ENCODE measurements around the gene PSMB3.

The PSMB3 gene

DNA sequence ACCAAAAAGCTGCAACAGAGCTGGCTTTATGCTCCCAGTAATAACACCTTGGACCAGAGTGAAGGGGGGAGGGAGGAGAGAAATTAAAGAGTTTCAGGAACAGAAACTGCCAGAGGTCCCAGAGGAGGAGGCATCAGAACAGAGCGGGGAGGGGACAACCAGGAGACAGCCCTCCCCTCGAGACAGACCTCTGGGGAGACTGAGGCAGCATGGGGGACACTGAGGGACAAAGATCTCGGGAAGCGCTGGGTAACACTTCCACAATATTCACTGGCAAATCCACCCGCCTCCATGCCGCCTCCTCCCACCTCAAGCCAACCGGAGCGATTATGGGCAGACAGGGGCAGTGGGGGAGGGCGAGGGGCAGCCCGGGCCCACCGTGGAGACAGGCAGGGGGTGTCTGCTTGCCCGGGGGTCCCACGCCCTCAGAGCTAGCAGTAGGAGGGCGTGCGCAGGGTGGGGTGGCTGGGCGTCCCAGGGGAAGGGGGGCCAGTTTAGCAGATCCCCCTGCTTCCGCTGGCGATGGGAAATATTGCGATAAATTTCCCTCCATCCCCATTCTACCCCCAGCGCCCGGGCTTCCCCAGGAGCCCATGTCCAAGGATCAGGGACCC lies 5.6 kb upstream of the PSMB3 start:
- in situ Hi-C loops (cut with MboI; ENCODE audit: low pct_unique_long_range_greater_than_20kb, low sequenced_read_pairs, unreplicated experiment): no loop called here
- TF ChIP-seq, protein P1, sequence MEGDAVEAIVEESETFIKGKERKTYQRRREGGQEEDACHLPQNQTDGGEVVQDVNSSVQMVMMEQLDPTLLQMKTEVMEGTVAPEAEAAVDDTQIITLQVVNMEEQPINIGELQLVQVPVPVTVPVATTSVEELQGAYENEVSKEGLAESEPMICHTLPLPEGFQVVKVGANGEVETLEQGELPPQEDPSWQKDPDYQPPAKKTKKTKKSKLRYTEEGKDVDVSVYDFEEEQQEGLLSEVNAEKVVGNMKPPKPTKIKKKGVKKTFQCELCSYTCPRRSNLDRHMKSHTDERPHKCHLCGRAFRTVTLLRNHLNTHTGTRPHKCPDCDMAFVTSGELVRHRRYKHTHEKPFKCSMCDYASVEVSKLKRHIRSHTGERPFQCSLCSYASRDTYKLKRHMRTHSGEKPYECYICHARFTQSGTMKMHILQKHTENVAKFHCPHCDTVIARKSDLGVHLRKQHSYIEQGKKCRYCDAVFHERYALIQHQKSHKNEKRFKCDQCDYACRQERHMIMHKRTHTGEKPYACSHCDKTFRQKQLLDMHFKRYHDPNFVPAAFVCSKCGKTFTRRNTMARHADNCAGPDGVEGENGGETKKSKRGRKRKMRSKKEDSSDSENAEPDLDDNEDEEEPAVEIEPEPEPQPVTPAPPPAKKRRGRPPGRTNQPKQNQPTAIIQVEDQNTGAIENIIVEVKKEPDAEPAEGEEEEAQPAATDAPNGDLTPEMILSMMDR (IDR thresholded peaks at IDR 0.05; ENCODE audit: extremely low read depth, insufficient read depth, missing control alignments): no peak
- no peak for DNase-seq (ENCODE audit: low spot score)

DNA sequence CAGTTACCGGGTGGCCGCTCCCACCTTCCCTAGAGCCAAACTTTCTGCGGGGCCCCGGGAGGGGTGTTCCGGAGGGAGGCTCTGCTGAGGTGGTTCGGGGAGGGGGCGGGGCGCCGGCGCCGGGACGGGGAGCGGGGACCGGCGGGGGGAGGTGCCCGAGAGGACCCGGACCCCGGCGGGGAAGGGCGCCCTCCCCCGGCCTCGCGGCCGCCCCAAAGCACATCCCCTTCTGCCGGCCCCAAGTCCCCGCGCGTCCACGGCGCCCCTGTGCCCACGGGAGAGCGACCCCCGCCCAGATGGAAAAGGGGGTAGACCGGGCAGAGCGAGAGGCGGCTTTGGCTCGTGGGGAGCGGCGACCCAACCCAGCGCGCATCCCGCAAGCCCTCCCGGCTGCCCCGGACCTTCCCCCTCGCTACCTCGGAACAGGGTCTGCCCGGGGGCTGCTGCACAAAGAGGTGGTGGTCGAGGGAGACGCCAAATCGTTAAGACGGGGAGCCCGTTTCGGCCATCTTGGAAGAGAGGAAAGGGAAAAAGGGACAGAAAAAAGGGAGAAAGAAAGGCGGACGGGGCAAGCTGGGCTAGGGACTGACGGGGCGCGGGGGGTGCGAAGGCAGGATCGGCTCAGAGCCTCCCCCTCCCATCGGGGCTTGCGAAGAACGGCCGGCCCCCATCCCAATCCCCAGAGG lies 4.9 kb upstream of the PSMB3 start:
- in situ Hi-C loops (cut with MboI; ENCODE audit: low pct_unique_long_range_greater_than_20kb, low sequenced_read_pairs, unreplicated experiment): no loop called here

DNA sequence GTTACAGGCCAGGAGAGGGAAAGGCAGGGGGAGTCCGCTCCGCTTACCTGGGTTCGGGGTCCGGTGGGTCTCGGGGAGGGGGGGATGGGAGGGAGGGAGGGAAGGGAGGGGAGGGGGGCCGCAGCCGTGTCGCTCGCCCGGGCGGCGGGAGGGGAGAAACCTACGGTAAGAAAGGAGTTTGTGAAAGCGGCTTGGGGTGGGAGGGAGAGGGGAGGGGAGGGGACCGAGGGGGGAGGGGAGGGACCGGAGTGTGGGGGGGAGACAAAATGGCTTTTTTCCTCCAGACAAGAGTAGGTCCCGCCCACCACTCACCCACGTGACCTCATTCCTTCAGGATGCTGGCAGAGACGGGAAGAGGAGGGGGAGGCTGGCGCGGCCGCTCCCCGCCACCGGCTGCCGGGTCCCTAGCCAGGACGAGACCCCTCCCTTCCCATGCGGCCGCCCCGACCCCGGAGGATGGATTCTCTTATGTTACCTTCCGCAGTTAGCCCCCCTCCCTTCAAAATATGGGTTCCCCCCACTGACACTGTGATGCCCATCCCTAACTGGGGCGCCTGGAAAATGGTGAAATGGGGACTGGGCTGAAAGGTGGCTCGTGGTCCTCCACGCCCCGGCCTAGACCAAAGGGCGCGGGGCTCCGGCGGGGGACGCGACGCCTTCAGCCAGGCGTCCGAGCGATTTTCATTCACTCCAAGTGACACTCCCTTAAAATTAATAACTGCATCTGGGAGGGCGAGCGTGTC lies 4.2 kb upstream of the PSMB3 start, which contains the start of gene PCGF2:
Gene PCGF2 (minus strand): TSS at position 188 of the 743 bp plus-strand sequence. CDS start 7,934 bp downstream, outside the sequence.
- TF ChIP-seq, protein P1 (IDR thresholded peaks at IDR 0.05; ENCODE audit: extremely low read depth, insufficient read depth, missing control alignments): no peak
- DNase-seq (ENCODE audit: low spot score): no peak
- in situ Hi-C loops (cut with MboI; ENCODE audit: low pct_unique_long_range_greater_than_20kb, low sequenced_read_pairs, unreplicated experiment): no loop called here

More for the DNA sequence above, 4.9 kb upstream of the PSMB3 start:
- peak; percentile 71 for DNase-seq (ENCODE audit: low spot score)
- TF ChIP-seq, protein P1 (IDR thresholded peaks at IDR 0.05; ENCODE audit: extremely low read depth, insufficient read depth, missing control alignments): peak; percentile 39

DNA sequence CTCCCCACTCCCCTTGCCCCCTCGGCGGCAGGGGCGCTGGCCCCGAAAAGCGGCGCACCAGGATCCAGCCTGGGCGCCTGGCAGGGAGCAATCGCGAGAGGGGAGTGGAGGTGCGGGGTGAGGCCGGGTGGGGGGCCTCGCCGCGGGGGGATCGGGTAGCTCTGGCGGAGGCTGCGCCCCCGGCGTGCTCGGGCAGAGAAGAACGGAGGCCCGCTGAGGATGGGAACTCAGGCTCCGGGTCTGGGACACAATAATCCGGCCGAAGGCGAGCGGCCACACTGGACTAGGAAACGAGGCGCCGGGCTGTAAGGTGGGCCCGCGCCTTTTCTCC lies 3.7 kb upstream of the PSMB3 start:
- in situ Hi-C loops (cut with MboI; ENCODE audit: low pct_unique_long_range_greater_than_20kb, low sequenced_read_pairs, unreplicated experiment): no loop called here
- no peak for DNase-seq (ENCODE audit: low spot score)
- TF ChIP-seq, protein P1 (IDR thresholded peaks at IDR 0.05; ENCODE audit: extremely low read depth, insufficient read depth, missing control alignments): no peak

DNA sequence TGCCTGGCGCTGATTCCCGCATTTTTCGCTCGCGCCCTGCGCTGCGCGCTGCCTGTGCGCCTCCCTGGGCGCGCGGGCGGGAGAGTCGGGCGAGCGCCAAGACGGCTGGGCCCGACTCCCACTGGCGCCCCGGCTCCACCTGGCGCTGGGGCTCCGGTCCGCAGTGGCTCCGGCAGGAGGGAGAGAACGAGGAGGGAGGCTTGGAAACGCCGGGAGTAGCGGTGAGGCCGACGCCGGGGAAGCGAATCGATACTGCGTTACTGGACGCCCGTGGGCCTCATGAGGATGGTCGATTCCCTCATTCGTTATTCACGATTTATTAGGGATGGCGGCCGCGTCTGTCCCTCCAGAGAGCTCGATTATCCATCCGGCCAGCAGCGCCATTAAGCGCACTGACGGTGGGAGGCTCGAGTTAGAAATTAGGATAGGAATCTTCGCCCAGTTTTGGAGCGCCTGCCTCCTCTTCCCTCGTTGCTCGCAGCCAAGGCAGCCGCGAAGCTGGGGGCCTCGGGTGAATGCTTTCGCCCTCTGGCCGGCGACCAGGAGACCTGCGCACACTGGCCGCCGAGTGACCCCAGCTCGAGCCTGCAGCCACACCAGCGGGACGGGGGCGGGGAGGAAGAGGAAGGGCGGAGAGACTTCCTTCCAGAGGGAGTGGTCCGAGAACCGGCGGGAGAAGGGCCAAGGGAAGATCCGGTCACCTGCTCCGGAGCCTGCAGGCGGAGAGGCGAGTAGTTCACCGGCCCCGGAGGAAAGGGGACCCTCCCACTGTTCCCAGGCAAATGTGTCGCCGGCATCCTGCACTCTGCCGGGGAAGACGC lies 3.1 kb upstream of the PSMB3 start:
- in situ Hi-C loops (cut with MboI; ENCODE audit: low pct_unique_long_range_greater_than_20kb, low sequenced_read_pairs, unreplicated experiment): no loop called here
- DNase-seq (ENCODE audit: low spot score): no peak
- TF ChIP-seq, protein P1 (IDR thresholded peaks at IDR 0.05; ENCODE audit: extremely low read depth, insufficient read depth, missing control alignments): peak; percentile 2

DNA sequence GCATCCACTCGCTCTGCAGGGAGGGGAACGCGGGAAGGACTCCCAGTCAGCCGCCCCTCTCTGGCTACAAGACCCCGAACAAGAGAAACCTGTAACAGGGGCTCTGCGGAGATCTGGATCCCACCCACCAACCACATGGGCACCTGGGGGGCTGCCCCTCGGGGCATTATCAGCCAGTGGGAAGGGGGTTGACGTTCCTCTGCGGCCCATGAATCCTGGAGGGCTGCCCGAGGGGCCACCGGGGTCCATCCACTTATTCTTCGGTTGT lies 2.6 kb upstream of the PSMB3 start:
- no peak for DNase-seq (ENCODE audit: low spot score)
- TF ChIP-seq, protein P1 (IDR thresholded peaks at IDR 0.05; ENCODE audit: extremely low read depth, insufficient read depth, missing control alignments): no peak
- in situ Hi-C loops (cut with MboI; ENCODE audit: low pct_unique_long_range_greater_than_20kb, low sequenced_read_pairs, unreplicated experiment): no loop called here
